Renal pelvis (tissue), 12 donors: ENCODE measurements around the gene RGS6. TPM values are rescaled to one million over a fixed set of nuclear protein-coding genes. Genes with fewer than 3 reads are reported as not detected.
A peak's percentile ranks its signal among the peaks of the same experiment; 100 is the strongest.
"Not testable (repeated sequence)": the region's sequence is repeated elsewhere in the genome, so short reads cannot be mapped to it uniquely, and the experiment has no call there.

Experiments
- DNase-seq: peaks from one replicate; pipeline ENCODE4 v3.0.0-alpha.2; 2013
- long read RNA-seq, 16 experiments: transcript quantifications; one replicate each; lab custom pipeline, GENCODE V29; 2026
- polyA plus RNA-seq, 3 donors: library from polyadenylated mRNA; unstranded; fragments of 120-200 nt; gene quantifications; one replicate each; pipeline ENCODE4 v1.2.1, GENCODE V29; 2013; ENCODE audit not compliant: insufficient read length in 3 of 3

Gene RGS6
- 1 to 10 TPM in 1 of 3 donors, under 1 TPM in 2; 0.62 to 2.0 (median 0.93) TPM for polyA plus RNA-seq
- long read RNA-seq, donor 1: 0 reads
- long read RNA-seq, donor 2: 0 reads
- long read RNA-seq, donor 3: 0 reads
- long read RNA-seq, donor 4: 0 reads
- long read RNA-seq, donor 5: 0 reads
- long read RNA-seq, donor 6: 0 reads
- long read RNA-seq, donor 7: 0 reads
- long read RNA-seq, donor 8: 0 reads
- long read RNA-seq, donor 9: 0 reads
- long read RNA-seq, donor 10: 0 reads
- long read RNA-seq, donor 11: 0 reads
- long read RNA-seq, donor 12: 0 reads
- long read RNA-seq, donor 13: 0 reads
- long read RNA-seq, donor 14: 0 reads
- long read RNA-seq, donor 15: 0 reads
- long read RNA-seq, donor 16: 0 reads

GRCh38 chr14:71932229-71932981, at the start of gene RGS6:
TSS of gene RGS6 (plus strand) at chr14:71932429.
- DNase-seq: peak; percentile 51

GRCh38 chr14:71883094-71883493, 49.1 kb upstream of the RGS6 start:
- DNase-seq: no peak

GRCh38 chr14:71885301-71885700, 46.9 kb upstream of the RGS6 start:
- DNase-seq: no peak

GRCh38 chr14:71887802-71888201, 44.4 kb upstream of the RGS6 start:
- DNase-seq: not testable (repeated sequence)

- no peak for DNase-seq
Observed at GRCh38 chr14:71890541-71890940, 41.7 kb upstream of the RGS6 start.

- DNase-seq: no peak
Observed at GRCh38 chr14:71891185-71891584, 41.0 kb upstream of the RGS6 start.

- DNase-seq: no peak
Observed at GRCh38 chr14:71891970-71892369, 40.3 kb upstream of the RGS6 start.

- DNase-seq: no peak
Observed at GRCh38 chr14:71905031-71905430, 27.2 kb upstream of the RGS6 start.

GRCh38 chr14:71905860-71906259, 26.4 kb upstream of the RGS6 start:
- DNase-seq: no peak

- DNase-seq: no peak
Observed at GRCh38 chr14:71907793-71908515, 24.3 kb upstream of the RGS6 start.

- no peak for DNase-seq
Observed at GRCh38 chr14:71911669-71912068, 20.6 kb upstream of the RGS6 start.

GRCh38 chr14:71913342-71913741, 18.9 kb upstream of the RGS6 start:
- no peak for DNase-seq

GRCh38 chr14:71918955-71919354, 13.3 kb upstream of the RGS6 start:
- DNase-seq: no peak

- no peak for DNase-seq
Observed at GRCh38 chr14:71923513-71923912, 8.7 kb upstream of the RGS6 start.

GRCh38 chr14:71931492-71932228, 569 bp upstream of the RGS6 start:
- no peak for DNase-seq

- no peak for DNase-seq
Observed at GRCh38 chr14:71933001-71933587, 865 bp downstream of the RGS6 start.

GRCh38 chr14:71938273-71938672, 6.0 kb downstream of the RGS6 start:
- not testable (repeated sequence) for DNase-seq

- DNase-seq: not testable (repeated sequence)
Observed at GRCh38 chr14:71939344-71939743, 7.1 kb downstream of the RGS6 start.

GRCh38 chr14:71940500-71940899, 8.3 kb downstream of the RGS6 start:
- not testable (repeated sequence) for DNase-seq

- not testable (repeated sequence) for DNase-seq
Observed at GRCh38 chr14:71941616-71942015, 9.4 kb downstream of the RGS6 start.

- no peak for DNase-seq
Observed at GRCh38 chr14:71942904-71943694, 10.9 kb downstream of the RGS6 start.
